NB4 (cell line): Measurements from ENCODE around the gene SPEM2.

Experiments
- DNase-seq: peaks from one replicate; pipeline ENCODE4 v3.0.0; 2010; ENCODE audit warnings: low read depth
- H3K4me3 ChIP-seq: one replicate; pipeline ENCODE4 v1.5.1; 2011; ENCODE audit warnings: mild to moderate bottlenecking, low read depth, low read length, moderate library complexity
- CTCF ChIP-seq: IDR thresholded peaks from one replicate; pipeline ENCODE4 v1.5.1; 2012; ENCODE audit warnings: low read depth, low read length
- MAX ChIP-seq: IDR thresholded peaks from 2 replicates; pipeline ENCODE4 v1.6.1; 2011; ENCODE audit warnings: low read depth, low read length
- MYC ChIP-seq: IDR thresholded peaks from 2 replicates; pipeline ENCODE4 v1.6.1; 2011; ENCODE audit warnings: low read depth, low read length
- POLR2A ChIP-seq: IDR thresholded peaks from 2 replicates; pipeline ENCODE4 v1.6.1; 2011; ENCODE audit warnings: mild to moderate bottlenecking; ENCODE audit not compliant: insufficient read length; ENCODE audit errors: extremely low read depth

SPEM2 gene

GRCh38 chr17:7428557-7428956, 3.1 kb downstream of the SPEM2 start, which contains the start of gene SPEM3:
Gene SPEM3, plus strand, starts transcription at chr17:7428857. Its CDS starts 46 bp downstream, at chr17:7428903.
- TF ChIP-seq MYC (no peak), MAX (no peak), CTCF (no peak), POLR2A (no peak)
- no peak for DNase-seq
- H3K4me3 ChIP-seq = no peak within 1 kb of the TSS

GRCh38 chr17:7429722-7430121, 4.3 kb downstream of the SPEM2 start:
- TF ChIP-seq CTCF = no peak
- TF ChIP-seq MYC = no peak
- no peak for TF ChIP-seq POLR2A
- TF ChIP-seq MAX = no peak
- H3K4me3 ChIP-seq = no peak overlapping the region
- no peak for DNase-seq

GRCh38 chr17:7431231-7431630, 5.8 kb downstream of the SPEM2 start:
- TF ChIP-seq MYC (no peak), POLR2A (no peak), CTCF (no peak), MAX (no peak)
- DNase-seq = no peak

GRCh38 chr17:7432296-7432695, 6.9 kb downstream of the SPEM2 start:
- TF ChIP-seq CTCF (no peak), MYC (no peak), POLR2A (no peak), MAX (no peak)
- H3K4me3 ChIP-seq = no peak overlapping the region
- no peak for DNase-seq

More at GRCh38 chr17:7431231-7431630, 5.8 kb downstream of the SPEM2 start:
- no peak overlapping the region for H3K4me3 ChIP-seq

GRCh38 chr17:7435676-7436555, 10.5 kb downstream of the SPEM2 start:
- peak; percentile 84 for DNase-seq
- TF ChIP-seq MAX (peak; percentile 40; the same call in 1 of the 2 replicates), CTCF (peak; percentile 15), POLR2A (no peak), MYC (peak; percentile 69; the same call in 1 of the 2 replicates)
- peak overlapping the region; percentile 72 for H3K4me3 ChIP-seq
